Ishikawa (cell line): ENCODE measurements around the gene EEA1.

Source experiments
- CEBPB ChIP-seq: IDR thresholded peaks from 2 replicates; pipeline ENCODE4 v1.6.1; 2012
- EGR1 ChIP-seq: IDR thresholded peaks from 2 replicates; pipeline ENCODE4 v1.6.1; 2012
- EP300 ChIP-seq: IDR thresholded peaks from 2 replicates; pipeline ENCODE4 v1.6.1; 2012; ENCODE audit warnings: borderline replicate concordance
- FOXM1 ChIP-seq: IDR thresholded peaks from 2 replicates; pipeline ENCODE4 v1.6.1; 2012; ENCODE audit warnings: low read depth, borderline replicate concordance
- RAD21 ChIP-seq: IDR thresholded peaks from 2 replicates; pipeline ENCODE4 v1.6.1; 2012; ENCODE audit warnings: low read depth
- TAF1 ChIP-seq: IDR thresholded peaks from 2 replicates; pipeline ENCODE4 v1.6.1; 2012; ENCODE audit warnings: low read depth, mild to moderate bottlenecking
- TCF12 ChIP-seq: IDR thresholded peaks from 2 replicates; pipeline ENCODE4 v1.6.1; 2012; ENCODE audit warnings: low read depth
- TEAD4 ChIP-seq: IDR thresholded peaks from 2 replicates; pipeline ENCODE4 v1.6.1; 2012
- YY1 ChIP-seq: IDR thresholded peaks from 2 replicates; pipeline ENCODE4 v1.6.1; 2012; ENCODE audit warnings: low read depth
- TF ChIP-seq, protein P1 (sequence below): IDR thresholded peaks from 2 replicates; pipeline ENCODE4 v1.6.1; 2012
- TF ChIP-seq, protein P2 (sequence below): IDR thresholded peaks from 2 replicates; pipeline ENCODE4 v1.6.1; 2012
- TF ChIP-seq, protein P3 (sequence below): IDR thresholded peaks from 2 replicates; pipeline ENCODE4 v1.6.1; 2012; ENCODE audit warnings: low read depth, mild to moderate bottlenecking

DNA sequence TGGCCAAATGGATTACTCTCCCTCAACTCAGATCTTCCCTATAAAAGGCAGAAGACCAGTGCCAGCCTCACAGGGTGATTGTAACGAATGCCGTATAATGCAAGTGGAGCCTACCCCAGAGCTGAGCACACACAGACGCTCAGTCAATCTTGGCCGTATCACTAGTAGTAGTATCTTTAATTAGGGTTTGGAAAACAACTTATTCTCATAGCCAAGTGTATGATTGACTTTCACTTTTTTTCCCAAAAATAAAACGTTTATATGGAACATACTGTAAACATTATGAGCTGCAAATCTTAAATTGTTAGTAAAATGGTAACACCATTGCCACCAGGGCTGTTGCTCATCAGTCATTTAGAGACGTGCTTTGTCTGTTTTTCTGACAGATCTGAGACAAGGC, 195.9 kb downstream of the EEA1 start:
- TF ChIP-seq EGR1 (no peak), RAD21 (no peak), FOXM1 (no peak), YY1 (no peak), CEBPB (no peak), TAF1 (no peak), TCF12 (no peak), TEAD4 (no peak), EP300 (no peak)
- TF ChIP-seq, protein P1, sequence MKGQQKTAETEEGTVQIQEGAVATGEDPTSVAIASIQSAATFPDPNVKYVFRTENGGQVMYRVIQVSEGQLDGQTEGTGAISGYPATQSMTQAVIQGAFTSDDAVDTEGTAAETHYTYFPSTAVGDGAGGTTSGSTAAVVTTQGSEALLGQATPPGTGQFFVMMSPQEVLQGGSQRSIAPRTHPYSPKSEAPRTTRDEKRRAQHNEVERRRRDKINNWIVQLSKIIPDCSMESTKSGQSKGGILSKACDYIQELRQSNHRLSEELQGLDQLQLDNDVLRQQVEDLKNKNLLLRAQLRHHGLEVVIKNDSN = no peak
- TF ChIP-seq, protein P2, sequence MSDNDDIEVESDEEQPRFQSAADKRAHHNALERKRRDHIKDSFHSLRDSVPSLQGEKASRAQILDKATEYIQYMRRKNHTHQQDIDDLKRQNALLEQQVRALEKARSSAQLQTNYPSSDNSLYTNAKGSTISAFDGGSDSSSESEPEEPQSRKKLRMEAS = no peak
- TF ChIP-seq, protein P3, sequence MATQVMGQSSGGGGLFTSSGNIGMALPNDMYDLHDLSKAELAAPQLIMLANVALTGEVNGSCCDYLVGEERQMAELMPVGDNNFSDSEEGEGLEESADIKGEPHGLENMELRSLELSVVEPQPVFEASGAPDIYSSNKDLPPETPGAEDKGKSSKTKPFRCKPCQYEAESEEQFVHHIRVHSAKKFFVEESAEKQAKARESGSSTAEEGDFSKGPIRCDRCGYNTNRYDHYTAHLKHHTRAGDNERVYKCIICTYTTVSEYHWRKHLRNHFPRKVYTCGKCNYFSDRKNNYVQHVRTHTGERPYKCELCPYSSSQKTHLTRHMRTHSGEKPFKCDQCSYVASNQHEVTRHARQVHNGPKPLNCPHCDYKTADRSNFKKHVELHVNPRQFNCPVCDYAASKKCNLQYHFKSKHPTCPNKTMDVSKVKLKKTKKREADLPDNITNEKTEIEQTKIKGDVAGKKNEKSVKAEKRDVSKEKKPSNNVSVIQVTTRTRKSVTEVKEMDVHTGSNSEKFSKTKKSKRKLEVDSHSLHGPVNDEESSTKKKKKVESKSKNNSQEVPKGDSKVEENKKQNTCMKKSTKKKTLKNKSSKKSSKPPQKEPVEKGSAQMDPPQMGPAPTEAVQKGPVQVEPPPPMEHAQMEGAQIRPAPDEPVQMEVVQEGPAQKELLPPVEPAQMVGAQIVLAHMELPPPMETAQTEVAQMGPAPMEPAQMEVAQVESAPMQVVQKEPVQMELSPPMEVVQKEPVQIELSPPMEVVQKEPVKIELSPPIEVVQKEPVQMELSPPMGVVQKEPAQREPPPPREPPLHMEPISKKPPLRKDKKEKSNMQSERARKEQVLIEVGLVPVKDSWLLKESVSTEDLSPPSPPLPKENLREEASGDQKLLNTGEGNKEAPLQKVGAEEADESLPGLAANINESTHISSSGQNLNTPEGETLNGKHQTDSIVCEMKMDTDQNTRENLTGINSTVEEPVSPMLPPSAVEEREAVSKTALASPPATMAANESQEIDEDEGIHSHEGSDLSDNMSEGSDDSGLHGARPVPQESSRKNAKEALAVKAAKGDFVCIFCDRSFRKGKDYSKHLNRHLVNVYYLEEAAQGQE = no peak
